SKM-1 treated with dmso at 0.1 percent for 144 hours (cell line): ENCODE measurements around the gene CLPTM1.
"Not testable (repeated sequence)": the region's sequence is repeated elsewhere in the genome, so short reads cannot be mapped to it uniquely, and the experiment has no call there.

Experiments
- DNase-seq: peaks from one replicate; lab custom pipeline; 2025; ENCODE audit not compliant: unreplicated experiment; lab: John Stamatoyannopoulos, UW

Gene CLPTM1

DNA sequence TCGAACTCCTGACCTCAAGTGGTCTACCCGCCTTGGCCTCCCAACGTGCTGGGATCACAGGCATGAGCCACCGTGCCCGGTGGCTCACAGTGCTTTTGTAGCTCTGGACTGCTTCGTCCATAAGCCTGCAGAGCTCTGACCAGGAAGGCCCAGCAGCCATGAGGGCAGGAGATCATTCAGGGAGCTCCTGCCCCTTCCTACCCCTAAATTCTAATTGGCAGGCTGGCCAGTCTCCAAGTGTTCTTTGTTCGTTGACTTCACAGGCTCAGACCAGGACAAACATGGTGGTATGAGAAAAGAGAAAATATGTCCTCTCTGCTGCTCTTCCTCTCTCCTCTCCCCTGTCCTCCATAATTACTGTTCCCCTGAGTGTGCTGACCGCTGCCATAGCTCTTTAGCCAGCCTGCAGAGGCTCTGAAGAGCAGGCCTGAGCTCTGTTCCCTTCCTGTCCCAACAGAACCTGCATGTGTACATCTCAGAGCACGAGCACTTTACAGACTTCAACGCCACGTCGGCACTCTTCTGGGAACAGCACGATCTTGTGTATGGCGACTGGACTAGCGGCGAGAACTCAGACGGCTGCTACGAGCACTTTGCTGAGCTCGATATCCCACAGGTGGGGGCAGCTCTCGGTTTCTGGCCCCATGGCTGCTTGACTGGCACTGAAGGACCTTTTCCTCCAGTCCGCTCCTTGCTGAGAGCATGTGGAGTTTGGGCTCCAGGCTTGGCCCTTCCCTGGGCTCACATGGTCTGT lies 19.0 kb downstream of the CLPTM1 start:
- DNase-seq: no peak

DNA sequence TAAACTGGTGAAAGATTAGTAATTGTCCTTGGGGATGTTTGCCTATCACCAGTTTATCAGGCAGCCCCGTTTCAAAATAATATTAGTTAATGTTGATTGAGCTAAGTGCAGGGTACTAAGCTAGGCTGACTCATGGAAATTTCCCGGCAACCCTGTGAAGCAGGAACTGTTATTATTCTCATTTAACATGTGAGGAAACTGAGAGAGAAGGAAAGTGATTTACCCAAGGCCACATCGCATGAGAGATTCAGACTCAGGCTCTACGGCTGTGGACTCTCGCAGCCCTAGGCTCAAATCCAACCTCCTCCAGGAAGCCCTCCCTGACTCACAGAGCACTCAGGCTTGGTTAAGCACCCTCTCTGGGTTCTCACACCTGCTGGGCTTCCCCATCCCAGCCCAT lies 19.7 kb downstream of the CLPTM1 start:
- no peak for DNase-seq

DNA sequence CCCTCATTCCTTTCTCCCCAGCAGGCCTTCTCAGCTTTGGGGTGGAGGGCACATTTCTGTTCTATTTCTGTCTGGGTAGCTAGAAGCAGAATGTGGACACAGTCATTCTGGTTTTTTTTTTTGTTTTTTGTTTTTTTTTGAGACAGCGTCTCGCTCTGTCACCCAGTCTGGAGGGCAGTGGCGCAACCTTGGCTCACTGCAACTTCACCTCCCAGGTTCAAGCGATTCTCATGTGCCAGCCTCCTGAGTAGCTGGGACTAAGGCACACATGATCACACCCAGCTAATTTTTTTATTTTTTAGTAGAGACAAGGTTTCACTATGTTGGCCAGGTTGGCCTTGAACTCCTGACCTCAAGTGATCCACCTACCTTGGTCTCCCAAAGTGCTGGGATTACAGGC lies 20.3 kb downstream of the CLPTM1 start:
- no peak for DNase-seq

DNA sequence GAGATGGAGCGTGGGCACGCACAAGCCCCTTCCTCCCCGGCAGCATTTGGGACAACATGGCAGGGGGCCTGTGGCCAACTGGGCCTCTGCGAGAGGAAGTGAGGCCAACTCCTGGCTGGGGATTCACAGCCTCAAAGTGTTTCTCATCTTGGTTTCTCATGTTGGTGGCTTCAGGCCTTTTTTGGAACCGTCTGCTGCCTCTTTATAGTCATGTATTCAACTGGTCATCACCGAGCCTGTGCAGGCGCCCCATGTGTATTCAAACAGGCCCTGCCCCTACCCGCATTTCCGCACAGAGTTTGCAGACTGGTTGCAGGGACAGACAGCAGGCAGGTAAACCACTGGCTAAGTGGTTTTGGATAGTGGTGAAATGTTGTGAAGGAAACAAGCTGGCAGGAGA lies 28.8 kb downstream of the CLPTM1 start:
- no peak for DNase-seq

DNA sequence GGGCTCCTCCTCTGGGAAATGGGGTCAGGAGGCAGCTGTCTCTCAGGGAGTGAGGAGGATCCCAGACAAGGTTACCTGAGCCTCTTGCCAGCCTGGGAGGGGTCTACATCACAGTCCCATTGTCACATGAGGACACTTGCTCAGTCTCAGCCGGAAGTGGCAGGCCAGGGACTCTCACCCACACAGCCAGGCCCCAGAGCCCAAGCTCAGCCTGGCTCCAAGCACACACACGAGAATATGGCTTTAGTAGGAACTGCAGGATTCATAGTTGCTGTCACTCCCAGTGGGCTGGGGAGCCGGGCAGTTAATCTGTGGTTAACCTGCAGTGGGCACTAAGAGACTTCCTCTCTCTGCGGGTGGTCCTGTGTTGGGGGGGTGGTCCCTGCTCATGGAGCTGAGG lies 30.3 kb downstream of the CLPTM1 start:
- no peak for DNase-seq

DNA sequence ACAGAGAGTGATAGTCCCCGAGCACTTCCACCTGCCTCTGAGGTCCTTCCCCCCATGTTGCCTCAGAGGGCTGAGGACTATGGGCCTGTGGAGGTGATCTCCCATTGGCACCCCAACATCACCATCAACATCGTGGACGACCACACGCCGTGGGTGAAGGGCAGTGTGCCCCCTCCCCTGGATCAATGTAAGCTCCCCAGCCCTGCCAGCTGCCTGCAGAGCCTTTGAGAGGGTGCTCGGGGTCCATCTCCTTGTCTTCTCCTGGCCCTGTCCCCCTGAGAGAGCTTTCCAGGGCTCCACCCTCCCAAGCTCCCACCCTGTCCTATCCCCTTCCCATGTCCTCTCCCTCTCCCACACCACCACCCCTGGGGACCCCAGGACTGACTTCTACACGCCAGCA lies 31.2 kb downstream of the CLPTM1 start:
- DNase-seq: no peak

DNA sequence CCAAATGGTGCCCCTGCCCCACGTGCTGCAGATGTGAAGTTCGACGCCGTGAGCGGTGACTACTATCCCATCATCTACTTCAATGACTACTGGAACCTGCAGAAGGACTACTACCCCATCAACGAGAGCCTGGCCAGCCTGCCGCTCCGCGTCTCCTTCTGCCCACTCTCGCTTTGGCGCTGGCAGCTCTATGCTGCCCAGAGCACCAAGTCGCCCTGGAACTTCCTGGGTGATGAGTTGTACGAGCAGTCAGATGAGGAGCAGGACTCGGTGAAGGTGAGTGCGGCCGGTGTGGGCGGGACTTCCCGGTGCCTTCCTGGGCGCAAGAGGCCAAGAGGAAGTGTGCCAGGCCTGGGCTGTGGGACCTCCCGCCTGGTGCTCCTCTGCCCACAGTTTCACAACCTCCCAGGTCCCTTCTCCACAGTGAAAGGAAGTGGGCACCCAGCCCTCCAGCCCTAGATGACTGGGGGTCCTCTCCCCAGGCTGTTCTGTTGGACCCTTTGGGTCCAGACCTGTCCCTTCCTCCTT lies 32.0 kb downstream of the CLPTM1 start:
- no peak for DNase-seq

DNA sequence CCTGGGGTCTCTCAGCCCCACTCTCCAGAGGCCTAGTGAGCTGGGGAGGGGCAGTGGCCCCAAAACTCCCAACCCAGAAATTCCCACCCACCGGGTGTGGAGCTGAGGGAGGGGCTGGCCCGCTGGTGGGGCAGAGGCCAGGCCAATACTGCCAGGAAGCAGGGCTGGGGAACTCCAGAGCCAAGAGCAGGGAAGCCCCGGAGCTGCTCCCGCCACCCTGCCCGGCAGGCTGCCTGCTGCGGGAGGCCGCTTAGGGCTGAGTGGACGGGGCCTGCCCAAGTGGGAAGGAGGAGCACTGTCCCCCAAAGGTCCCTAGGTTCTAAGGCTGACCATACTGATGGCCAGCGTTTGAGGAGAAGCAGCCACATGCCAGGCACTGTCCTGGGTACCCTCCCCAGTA lies 33.1 kb downstream of the CLPTM1 start:
- no peak for DNase-seq

DNA sequence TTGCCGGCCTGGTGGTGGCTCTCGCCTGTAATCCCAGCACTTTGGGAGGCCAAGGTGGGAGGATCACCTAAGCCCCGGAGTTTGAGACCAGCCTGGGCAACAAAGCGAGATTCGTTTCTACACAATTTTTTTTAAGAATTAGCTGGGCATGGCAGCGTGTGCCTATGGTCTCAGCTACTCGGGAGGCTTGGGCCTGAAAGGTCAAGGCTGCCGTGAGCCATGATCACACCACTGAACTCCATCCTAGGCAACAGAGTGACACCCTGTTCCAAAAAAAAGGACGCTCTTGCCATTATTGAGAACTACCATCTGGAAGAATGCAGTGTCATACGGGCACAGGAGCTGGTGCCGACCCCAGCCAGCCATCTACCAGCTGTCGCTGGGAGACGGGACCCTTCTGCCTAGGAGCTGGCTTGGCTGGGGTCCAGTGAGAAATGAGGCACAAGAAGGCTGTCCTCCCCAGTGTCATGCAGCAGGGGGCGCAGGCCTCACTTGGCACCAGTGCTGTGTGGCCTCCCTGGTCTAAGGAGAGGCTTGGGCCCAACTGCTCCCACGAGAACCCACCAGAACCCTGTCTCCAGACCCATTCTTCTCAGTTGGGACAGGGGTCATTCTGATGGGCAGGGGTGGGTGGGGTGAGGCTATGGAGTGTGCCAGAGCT lies 33.8 kb downstream of the CLPTM1 start:
- DNase-seq: peak; percentile 33

DNA sequence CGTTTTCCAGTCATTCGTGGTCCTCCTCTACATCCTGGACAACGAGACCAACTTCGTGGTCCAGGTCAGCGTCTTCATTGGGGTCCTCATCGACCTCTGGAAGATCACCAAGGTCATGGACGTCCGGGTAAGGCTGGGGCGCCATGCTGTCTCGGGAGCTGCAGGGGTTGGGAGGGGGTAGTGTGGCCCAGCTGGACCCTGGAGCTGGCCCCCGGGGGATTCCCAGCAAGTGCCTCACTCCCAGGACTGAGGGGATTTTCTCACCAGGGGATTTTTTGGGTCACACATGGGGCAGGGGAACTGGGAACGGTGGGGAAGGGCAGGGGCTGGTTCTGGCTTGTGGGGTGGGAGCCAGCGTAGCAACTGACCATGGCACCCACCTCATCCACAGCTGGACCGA lies 35.3 kb downstream of the CLPTM1 start:
- no peak for DNase-seq

DNA sequence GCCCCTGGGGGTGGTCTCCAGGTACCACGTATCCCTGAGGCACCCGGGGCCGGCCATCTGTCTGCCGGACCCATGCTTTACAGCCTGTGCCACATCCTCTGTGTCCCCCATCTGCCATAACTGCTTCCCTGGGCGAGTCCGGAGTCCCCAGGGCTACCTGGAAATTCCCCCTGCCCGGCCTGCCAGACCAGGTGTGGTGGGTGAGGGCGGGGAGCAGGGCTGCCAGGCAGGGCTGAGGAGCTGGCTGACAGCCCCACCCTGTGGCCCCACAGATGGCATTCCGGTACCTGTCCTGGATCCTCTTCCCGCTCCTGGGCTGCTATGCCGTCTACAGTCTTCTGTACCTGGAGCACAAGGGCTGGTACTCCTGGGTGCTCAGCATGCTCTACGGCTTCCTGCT lies 35.8 kb downstream of the CLPTM1 start:
- DNase-seq: no peak

DNA sequence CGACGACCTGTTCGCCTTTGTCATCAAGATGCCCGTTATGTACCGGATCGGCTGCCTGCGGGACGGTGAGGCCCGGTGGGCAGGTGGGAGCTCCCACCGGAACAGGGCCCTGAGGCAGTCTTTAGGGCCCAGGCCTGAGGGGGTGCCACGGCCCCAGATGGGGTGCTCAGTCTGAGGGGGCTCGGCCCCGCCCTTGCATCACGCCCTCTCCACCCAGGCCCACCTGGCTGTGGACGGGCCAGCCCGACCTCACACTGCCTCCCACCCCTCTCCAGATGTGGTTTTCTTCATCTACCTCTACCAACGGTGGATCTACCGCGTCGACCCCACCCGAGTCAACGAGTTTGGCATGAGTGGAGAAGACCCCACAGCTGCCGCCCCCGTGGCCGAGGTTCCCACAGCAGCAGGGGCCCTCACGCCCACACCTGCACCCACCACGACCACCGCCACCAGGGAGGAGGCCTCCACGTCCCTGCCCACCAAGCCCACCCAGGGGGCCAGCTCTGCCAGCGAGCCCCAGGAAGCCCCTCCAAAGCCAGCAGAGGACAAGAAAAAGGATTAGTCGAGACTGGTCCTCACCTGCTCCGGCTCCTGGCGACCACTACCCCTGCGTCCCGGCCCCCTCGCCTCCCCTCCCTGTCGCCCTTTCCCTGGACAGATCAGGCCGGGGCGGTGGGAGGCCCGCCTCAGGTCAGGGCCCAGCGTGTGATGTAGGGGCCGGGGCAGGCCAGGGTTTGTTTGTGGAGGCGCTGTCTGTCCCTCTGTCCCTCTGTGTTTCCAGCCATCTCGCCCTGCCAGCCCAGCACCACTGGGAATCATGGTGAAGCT lies 37.4 kb downstream of the CLPTM1 start:
- DNase-seq: no peak

DNA sequence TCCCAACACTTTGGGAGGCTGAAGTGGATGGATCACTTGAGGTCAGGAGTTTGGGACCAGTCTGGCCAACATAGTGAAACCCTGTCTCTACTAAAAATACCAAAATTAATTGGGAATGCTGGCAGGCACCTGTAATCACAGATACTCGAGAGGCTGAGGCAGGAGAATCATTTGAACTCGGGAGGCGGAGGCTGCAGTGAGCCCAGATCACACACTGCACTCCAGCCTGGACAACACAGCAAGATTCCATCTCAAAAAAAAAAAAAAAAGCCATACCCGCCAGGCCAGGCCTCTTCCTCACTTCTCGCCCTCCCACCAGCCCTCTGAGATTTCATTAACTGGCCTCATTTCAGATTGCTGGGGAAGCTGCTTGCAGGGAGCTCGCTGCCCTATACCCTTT lies 38.3 kb downstream of the CLPTM1 start:
- DNase-seq: no peak

DNA sequence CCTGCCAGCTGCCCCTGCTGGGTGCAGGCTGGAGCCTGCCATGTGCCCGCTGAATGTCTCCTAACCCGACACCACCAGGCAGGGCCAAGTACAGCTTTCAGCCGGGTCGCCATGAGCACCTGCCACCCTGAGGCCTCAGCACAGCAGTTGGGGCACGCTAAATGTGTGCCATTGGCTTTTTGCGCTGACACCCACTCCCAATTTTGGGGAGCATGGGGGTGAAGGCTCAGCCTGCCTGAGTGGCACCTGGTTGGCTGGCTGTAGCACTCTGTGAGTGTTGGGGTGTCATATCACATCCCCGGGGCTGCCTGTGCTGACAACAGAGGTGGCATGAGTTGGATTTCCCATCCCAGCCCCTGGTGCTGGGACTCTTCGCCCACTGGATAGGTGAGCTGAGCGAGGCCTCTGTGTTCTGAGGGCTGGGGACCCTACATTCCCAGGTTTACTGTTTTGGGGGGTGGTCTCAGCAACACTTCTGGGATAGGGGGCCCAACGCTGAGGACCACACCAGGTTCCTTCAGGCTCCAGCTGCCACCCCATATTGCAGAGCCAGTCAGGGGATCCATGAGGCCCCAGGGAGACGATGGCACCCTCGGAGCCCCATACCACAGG lies 38.9 kb downstream of the CLPTM1 start:
- no peak for DNase-seq

DNA sequence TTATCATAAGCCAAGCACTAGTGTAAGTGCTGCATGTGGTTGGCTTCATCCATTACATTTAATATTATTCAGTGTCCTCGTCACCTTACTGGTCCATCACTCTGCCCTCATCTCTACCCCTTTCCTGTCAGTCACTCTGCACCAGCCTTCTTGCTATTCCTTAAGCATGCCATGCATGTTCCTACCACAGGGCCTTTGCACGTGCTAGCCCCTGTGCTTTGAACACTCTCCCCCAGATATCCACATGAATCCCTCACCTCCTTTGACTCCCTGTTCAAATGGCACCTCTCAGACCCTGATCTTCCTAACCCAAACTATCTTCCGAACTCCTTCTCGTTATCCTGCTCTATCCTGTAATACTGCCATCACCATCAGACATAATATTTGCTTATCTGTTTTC lies 42.8 kb downstream of the CLPTM1 start:
- no peak for DNase-seq

DNA sequence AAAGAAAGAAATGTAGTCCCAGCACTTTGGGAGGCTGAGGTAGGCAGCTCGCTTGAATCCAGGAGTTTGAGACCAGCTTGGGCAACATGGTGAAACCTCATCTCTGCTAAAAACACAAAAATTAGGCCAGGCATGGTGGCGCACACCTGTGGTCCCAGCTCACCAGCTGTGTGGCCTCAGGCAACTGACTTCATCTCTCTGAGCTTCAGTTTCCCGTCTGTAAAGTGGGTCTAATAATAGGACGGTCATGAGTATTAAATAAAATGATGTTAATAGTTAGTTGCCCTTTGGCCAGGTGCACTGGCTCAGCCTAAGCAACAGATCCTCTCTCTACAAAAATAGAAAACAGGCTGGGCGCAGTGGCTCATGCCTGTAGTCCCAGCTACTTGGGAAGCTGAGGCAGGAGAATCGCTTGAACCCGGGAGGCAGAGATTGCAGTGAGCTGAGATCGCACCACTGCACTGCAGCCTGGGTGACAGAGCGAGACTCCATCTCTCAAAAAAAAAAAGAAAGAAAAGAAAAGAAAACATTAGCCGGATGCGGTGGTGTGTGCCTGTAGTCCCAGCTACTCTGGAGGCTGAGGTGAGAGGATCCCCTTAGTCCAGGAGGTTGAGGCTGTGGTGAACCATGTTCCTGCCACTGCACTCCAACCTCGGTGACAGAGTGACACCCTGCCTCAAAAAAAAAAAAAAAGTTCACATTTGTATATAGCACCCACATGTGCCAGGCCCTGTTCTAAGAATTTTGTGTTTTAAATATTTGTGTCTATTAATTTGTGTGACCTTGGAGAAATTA lies 44.1 kb downstream of the CLPTM1 start:
- DNase-seq: not testable (repeated sequence)

DNA sequence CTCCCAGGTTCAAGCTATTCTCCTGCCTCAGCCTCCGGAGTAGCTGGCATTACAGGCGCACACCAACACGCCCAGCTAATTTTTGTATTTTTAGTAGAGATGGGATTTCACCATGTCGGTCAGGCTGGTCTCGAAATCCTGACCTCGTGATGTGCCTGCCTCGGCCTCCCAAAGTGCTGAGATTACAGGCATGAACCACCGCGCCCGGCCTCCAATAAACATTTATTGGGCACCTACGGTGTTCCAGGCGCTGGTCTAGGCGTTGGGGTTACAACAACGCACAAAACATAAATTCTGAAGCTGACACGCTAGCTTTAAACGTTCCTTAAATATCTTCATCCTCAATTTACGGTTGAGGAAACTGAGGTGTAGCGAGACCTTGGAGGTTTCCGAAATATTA lies 45.5 kb downstream of the CLPTM1 start:
- not testable (repeated sequence) for DNase-seq

DNA sequence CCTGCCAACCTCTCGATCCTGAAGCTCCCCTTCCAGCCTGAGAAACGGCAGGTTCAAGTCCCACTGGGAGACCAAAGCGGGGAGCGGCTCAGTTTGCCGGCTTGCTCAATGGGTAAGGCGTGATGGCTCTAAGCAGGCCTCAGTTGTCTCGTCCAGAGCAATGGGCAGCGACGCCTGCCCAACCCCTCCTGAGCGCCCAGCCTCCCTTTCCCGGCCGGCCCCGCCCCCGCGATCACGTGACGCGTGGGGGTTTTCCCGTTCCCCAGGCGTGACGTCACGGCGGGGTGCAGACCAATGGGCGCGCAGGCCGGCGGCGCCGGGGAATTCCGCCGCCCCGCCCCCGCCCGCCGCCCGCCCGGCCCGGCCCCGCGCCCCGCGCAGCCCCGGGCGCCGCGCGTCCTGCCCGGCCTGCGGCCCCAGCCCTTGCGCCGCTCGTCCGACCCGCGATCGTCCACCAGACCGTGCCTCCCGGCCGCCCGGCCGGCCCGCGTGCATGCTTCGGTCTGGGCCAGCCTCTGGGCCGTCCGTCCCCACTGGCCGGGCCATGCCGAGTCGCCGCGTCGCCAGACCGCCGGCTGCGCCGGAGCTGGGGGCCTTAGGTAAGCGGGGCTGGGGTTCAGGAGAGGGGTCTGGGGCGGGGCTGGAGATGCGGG lies 46.0 kb downstream of the CLPTM1 start, which contains the start of gene RELB:
RELB (plus strand) TSS at position 378 of the 653 bp plus-strand sequence; CDS start at position 494, 116 bp downstream.
- DNase-seq: no peak

DNA sequence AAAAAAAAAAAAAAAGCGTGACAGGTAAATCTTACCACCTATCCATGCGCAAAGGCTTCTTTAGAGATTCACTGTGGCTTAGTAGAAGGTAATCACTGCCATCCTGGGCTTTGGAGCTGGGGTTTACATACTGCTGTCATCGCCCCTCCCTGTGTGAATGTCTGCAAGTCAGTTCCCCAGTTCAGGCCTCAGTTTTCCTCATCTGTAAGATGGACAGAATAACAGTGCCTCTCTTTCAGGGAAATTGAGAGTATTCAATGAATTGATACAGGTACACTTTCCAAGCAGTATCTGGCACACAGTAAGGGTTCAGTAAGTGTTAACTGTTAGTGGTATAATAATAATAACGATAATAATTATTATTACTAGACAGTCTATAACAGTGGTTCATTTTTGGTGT lies 48.3 kb downstream of the CLPTM1 start:
- no peak for DNase-seq

DNA sequence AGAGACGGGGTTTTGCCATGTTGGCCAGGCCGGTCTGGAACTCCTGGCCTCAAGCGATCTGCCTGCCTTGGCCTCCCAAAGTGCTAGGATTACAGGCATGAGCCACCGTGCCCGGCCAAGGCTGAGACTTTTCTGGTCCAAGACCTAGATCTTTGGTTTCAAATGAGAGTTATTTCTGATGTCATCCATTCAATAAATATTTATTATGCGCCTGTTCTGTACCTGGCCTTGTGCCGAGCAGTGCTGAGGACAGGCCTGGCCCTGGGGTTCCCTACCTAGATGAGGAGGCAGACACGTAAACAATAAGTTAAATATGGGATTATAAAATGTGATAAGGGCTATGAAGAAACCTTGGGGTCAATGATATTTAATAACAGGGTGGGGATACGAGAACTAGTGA lies 50.6 kb downstream of the CLPTM1 start:
- DNase-seq: no peak
